GM23338 (cell line): ENCODE measurements around the gene KIAA1217. TPM values are rescaled to one million over a fixed set of nuclear protein-coding genes. Genes with fewer than 3 reads are reported as not detected.

Experiments used
- ATAC-seq: fragments of 200-7000 bp; cut with Tn5 transposase; 3 replicates; pipeline ENCODE4 v1.9.1; 2020
- DNase-seq: peaks from one replicate; pipeline ENCODE4 v3.0.0-alpha.2; 2015; ENCODE audit warnings: low spot score
- H2AFZ ChIP-seq: fragments of 200-600 bp; sonication (generic); 2 replicates; pipeline ENCODE4 v1.8.0; 2016; ENCODE audit warnings: antibody characterized with exemption, mild to moderate bottlenecking, moderate library complexity
- H3F3A ChIP-seq: fragments of 200-600 bp; sonication (generic); replicated peaks from 2 replicates; pipeline ENCODE4 v1.8.0; 2017; ENCODE audit warnings: antibody characterized with exemption, mixed run types, low read depth
- H3K27ac ChIP-seq: fragments of 200-600 bp; sonication (generic); 2 replicates; pipeline ENCODE4 v1.6.1; 2016; ENCODE audit warnings: low read depth
- H3K27me3 ChIP-seq: fragments of 200-600 bp; sonication (generic); 2 replicates; pipeline ENCODE4 v1.8.0; 2016; ENCODE audit warnings: mild to moderate bottlenecking, mixed run types, moderate library complexity; ENCODE audit not compliant: insufficient read depth
- H3K36me3 ChIP-seq: fragments of 200-600 bp; sonication (generic); 2 replicates; pipeline ENCODE4 v1.8.0; 2016; ENCODE audit warnings: mild to moderate bottlenecking; ENCODE audit not compliant: insufficient read depth
- H3K4me1 ChIP-seq: fragments of 200-600 bp; sonication (generic); 2 replicates; pipeline ENCODE4 v1.8.0; 2016; ENCODE audit warnings: mild to moderate bottlenecking, moderate library complexity; ENCODE audit not compliant: insufficient read depth
- H3K4me2 ChIP-seq: fragments of 200-600 bp; sonication (generic); 2 replicates; pipeline ENCODE4 v1.7.1; 2017; ENCODE audit warnings: mixed run types
- H3K4me3 ChIP-seq: fragments of 200-600 bp; sonication (generic); 2 replicates; pipeline ENCODE4 v1.6.1; 2016; ENCODE audit warnings: mixed run types
- H3K79me2 ChIP-seq: fragments of 200-600 bp; sonication (generic); replicated peaks from 2 replicates; pipeline ENCODE4 v1.8.0; 2017; ENCODE audit warnings: mild to moderate bottlenecking; ENCODE audit not compliant: insufficient read depth
- H3K9me2 ChIP-seq: fragments of 200-600 bp; sonication (generic); 2 replicates; pipeline ENCODE4 v1.8.0; 2017; ENCODE audit not compliant: insufficient read depth
- H4K20me1 ChIP-seq: fragments of 200-600 bp; sonication (generic); replicated peaks from 2 replicates; pipeline ENCODE4 v1.8.0; 2017; ENCODE audit warnings: mild to moderate bottlenecking; ENCODE audit not compliant: insufficient read depth
- H3K27ac Mint-ChIP-seq: 2 replicates; pipeline ENCODE4 v1.8.0; 2020; ENCODE audit warnings: inconsistent platforms, mild to moderate bottlenecking, moderate library complexity, mixed read lengths
- H3K27me3 Mint-ChIP-seq: 3 replicates; pipeline ENCODE4 v1.8.0; 2022; ENCODE audit warnings: low read depth, mild to moderate bottlenecking, moderate library complexity, mixed read lengths, inconsistent platforms; ENCODE audit not compliant: insufficient read depth, poor library complexity
- H3K36me3 Mint-ChIP-seq: 3 replicates; pipeline ENCODE4 v1.8.0; 2021; ENCODE audit warnings: low read depth, mild to moderate bottlenecking, inconsistent platforms, moderate library complexity, mixed read lengths
- H3K4me1 Mint-ChIP-seq: 3 replicates; pipeline ENCODE4 v1.8.0; 2020; ENCODE audit warnings: mild to moderate bottlenecking, inconsistent platforms, mixed read lengths
- H3K4me3 Mint-ChIP-seq: 3 replicates; pipeline ENCODE4 v1.8.0; 2021; ENCODE audit warnings: moderate library complexity, mild to moderate bottlenecking, inconsistent platforms, mixed read lengths
- H3K9me3 Mint-ChIP-seq: 3 replicates; pipeline ENCODE4 v1.8.0; 2020; ENCODE audit warnings: moderate library complexity, mild to moderate bottlenecking, inconsistent platforms, mixed read lengths
- CREB1 ChIP-seq: fragments of 250-450 bp; sonication (Bioruptor Pico); IDR thresholded peaks from 2 replicates; pipeline ENCODE4 v1.5.0; 2020; ENCODE audit warnings: low read depth, mild to moderate bottlenecking, moderate library complexity
- POLR2AphosphoS5 ChIP-seq: IDR thresholded peaks from 2 replicates; pipeline ENCODE4 v1.6.1; 2016; ENCODE audit warnings: antibody characterized with exemption, low read depth
- STAT1 ChIP-seq: IDR thresholded peaks from one replicate; pipeline ENCODE4 v1.6.1; 2016; ENCODE audit warnings: antibody characterized with exemption; ENCODE audit not compliant: unreplicated experiment
- ZNF114 ChIP-seq: fragments of 250-450 bp; sonication (Bioruptor Pico); IDR thresholded peaks from 2 replicates; pipeline ENCODE4 v1.5.0; 2020; ENCODE audit warnings: mild to moderate bottlenecking, moderate library complexity
- polyA plus RNA-seq: library from polyadenylated mRNA; unstranded; fragments of >200 nt; fragmentation: Nextera tagmentation; extraction: Ambion mirVana; gene quantifications from 2 replicates; pipeline ENCODE4 v1.2.1, GENCODE V29; 2016
- total RNA-seq: library from RNA; depleted of rRNA; stranded (reverse); fragments of >200 nt; shearing (Covaris generic); gene quantifications from 2 replicates; pipeline ENCODE4 v1.2.3, GENCODE V29; 2014
- TF ChIP-seq, protein P1 (sequence below): IDR thresholded peaks from 2 replicates; pipeline ENCODE4 v1.6.1; 2016; ENCODE audit warnings: antibody characterized with exemption
- TF ChIP-seq, protein P2 (sequence below): fragments of 250-450 bp; sonication (Bioruptor Pico); IDR thresholded peaks from 2 replicates; pipeline ENCODE4 v1.5.0; 2020; ENCODE audit warnings: mild to moderate bottlenecking, moderate library complexity

Gene KIAA1217
- total and polyA plus RNA-seq, 2 experiments from 2014 or later = 6.4 to 9.1 TPM

DNA sequence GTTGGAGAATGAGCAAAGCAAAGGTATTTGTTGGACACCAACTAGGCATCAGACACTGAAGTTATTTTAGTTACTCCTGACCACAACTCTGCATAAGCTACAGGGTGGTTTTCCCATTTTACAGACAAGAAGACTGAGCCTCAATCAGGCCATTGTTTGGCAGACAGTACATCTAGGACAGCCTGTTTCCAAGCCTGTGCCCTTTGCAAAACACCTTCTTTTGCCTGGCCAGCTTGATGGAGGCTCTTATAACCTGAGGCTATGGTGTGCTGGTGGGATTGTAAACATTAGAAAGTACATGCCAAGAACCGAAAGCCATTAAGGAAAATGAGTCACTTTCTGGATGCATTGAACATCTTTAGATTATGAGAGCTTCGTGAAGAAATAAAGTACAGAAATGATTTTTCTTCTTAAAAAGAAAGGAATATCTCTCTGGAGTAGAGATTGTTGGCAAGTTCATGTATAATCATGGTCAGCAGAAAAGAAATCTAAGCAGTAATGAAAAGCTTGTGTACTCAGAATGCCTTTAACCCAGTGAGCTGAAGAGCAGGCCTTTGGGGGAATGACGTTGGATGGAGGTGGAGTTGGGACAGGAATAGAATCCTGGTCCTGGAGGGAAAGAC, 140.6 kb downstream of the KIAA1217 start:
- peaks cover 12% of the 10 kb centered on the region for H3K4me1 ChIP-seq
- H3K27ac Mint-ChIP-seq = no peak overlapping the region
- no peaks in the 10 kb centered on the region for H3K27me3 ChIP-seq
- H3K4me2 ChIP-seq = no peak overlapping the region
- H3K27ac ChIP-seq = no peak overlapping the region
- TF ChIP-seq, protein P1, sequence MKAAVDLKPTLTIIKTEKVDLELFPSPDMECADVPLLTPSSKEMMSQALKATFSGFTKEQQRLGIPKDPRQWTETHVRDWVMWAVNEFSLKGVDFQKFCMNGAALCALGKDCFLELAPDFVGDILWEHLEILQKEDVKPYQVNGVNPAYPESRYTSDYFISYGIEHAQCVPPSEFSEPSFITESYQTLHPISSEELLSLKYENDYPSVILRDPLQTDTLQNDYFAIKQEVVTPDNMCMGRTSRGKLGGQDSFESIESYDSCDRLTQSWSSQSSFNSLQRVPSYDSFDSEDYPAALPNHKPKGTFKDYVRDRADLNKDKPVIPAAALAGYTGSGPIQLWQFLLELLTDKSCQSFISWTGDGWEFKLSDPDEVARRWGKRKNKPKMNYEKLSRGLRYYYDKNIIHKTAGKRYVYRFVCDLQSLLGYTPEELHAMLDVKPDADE = no peak
- TF ChIP-seq CREB1 = no peak
- no peak for TF ChIP-seq POLR2AphosphoS5
- TF ChIP-seq, protein P2, sequence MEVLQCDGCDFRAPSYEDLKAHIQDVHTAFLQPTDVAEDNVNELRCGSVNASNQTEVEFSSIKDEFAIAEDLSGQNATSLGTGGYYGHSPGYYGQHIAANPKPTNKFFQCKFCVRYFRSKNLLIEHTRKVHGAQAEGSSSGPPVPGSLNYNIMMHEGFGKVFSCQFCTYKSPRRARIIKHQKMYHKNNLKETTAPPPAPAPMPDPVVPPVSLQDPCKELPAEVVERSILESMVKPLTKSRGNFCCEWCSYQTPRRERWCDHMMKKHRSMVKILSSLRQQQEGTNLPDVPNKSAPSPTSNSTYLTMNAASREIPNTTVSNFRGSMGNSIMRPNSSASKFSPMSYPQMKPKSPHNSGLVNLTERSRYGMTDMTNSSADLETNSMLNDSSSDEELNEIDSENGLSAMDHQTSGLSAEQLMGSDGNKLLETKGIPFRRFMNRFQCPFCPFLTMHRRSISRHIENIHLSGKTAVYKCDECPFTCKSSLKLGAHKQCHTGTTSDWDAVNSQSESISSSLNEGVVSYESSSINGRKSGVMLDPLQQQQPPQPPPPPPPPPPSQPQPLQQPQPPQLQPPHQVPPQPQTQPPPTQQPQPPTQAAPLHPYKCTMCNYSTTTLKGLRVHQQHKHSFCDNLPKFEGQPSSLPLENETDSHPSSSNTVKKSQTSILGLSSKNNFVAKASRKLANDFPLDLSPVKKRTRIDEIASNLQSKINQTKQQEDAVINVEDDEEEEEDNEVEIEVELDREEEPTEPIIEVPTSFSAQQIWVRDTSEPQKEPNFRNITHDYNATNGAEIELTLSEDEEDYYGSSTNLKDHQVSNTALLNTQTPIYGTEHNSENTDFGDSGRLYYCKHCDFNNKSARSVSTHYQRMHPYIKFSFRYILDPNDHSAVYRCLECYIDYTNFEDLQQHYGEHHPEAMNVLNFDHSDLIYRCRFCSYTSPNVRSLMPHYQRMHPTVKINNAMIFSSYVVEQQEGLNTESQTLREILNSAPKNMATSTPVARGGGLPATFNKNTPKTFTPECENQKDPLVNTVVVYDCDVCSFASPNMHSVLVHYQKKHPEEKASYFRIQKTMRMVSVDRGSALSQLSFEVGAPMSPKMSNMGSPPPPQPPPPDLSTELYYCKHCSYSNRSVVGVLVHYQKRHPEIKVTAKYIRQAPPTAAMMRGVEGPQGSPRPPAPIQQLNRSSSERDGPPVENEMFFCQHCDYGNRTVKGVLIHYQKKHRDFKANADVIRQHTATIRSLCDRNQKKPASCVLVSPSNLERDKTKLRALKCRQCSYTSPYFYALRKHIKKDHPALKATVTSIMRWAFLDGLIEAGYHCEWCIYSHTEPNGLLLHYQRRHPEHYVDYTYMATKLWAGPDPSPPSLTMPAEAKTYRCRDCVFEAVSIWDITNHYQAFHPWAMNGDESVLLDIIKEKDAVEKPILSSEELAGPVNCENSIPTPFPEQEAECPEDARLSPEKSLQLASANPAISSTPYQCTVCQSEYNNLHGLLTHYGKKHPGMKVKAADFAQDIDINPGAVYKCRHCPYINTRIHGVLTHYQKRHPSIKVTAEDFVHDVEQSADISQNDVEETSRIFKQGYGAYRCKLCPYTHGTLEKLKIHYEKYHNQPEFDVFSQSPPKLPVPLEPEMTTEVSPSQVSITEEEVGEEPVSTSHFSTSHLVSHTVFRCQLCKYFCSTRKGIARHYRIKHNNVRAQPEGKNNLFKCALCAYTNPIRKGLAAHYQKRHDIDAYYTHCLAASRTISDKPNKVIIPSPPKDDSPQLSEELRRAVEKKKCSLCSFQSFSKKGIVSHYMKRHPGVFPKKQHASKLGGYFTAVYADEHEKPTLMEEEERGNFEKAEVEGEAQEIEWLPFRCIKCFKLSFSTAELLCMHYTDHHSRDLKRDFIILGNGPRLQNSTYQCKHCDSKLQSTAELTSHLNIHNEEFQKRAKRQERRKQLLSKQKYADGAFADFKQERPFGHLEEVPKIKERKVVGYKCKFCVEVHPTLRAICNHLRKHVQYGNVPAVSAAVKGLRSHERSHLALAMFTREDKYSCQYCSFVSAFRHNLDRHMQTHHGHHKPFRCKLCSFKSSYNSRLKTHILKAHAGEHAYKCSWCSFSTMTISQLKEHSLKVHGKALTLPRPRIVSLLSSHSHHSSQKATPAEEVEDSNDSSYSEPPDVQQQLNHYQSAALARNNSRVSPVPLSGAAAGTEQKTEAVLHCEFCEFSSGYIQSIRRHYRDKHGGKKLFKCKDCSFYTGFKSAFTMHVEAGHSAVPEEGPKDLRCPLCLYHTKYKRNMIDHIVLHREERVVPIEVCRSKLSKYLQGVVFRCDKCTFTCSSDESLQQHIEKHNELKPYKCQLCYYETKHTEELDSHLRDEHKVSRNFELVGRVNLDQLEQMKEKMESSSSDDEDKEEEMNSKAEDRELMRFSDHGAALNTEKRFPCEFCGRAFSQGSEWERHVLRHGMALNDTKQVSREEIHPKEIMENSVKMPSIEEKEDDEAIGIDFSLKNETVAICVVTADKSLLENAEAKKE (CRISPR knock-in tag) = no peak
- TF ChIP-seq STAT1 = no peak
- no peak for TF ChIP-seq ZNF114 (CRISPR knock-in tag)
- peaks cover 4% of the 10 kb centered on the region; the same call in 1 of the 2 replicates for H3K9me2 ChIP-seq
- H3K27me3 Mint-ChIP-seq = peaks cover 7% of the 10 kb centered on the region
- H3K79me2 ChIP-seq = no peaks in the 10 kb centered on the region
- no peak for ATAC-seq
- H2AFZ ChIP-seq = no peak overlapping the region
- no peaks in the 10 kb centered on the region for H3K36me3 Mint-ChIP-seq
- no peaks in the 10 kb centered on the region for H3K9me3 Mint-ChIP-seq
- H3F3A ChIP-seq = no peaks in the 10 kb centered on the region
- H4K20me1 ChIP-seq = 0 out of 2 replicates have a peak, but pooled peaks cover 3% of the 10 kb centered on the region
- H3K36me3 ChIP-seq = no peaks in the 10 kb centered on the region
- no peak for DNase-seq
- peaks cover 25% of the 10 kb centered on the region for H3K4me1 Mint-ChIP-seq
- no peak overlapping the region for H3K4me3 ChIP-seq
- H3K4me3 Mint-ChIP-seq = no peak overlapping the region
